ENCODE data around the gene RACK1.

The RACK1 gene

GRCh38 chr5:181258576-181258975, 14.9 kb upstream of the RACK1 start:
- peaks cover 11% of the 10 kb centered on the region; the same call in 1 of the 2 replicates for H3K36me3 ChIP-seq (ENCODE audit: low read length)
- TF ChIP-seq EZH2phosphoT487 (conservative IDR thresholded peaks at IDR 0.05; ENCODE audit: low read length): no peak
- no peak for TF ChIP-seq CTCF (IDR thresholded peaks at IDR 0.05; ENCODE audit: insufficient read depth, low read length, poor library complexity, severe bottlenecking)
- H3K27me3 ChIP-seq (ENCODE audit: low read length): no peaks in the 10 kb centered on the region
- no peak overlapping the region for H2AFZ ChIP-seq (ENCODE audit: low read depth, low read length, severe bottlenecking)
- H3F3A ChIP-seq (ENCODE audit: insufficient read depth): peaks cover 29% of the 10 kb centered on the region
- peak overlapping the region; percentile 75 for H3K4me2 ChIP-seq (ENCODE audit: low read depth, low read length, poor library complexity, severe bottlenecking)
- no peaks in the 10 kb centered on the region for H3K9me2 ChIP-seq (replicated peaks; ENCODE audit: insufficient read depth, low read length)
- no peaks in the 10 kb centered on the region for H3K9me3 ChIP-seq (ENCODE audit: insufficient read depth, low read length)
- peaks cover 76% of the 10 kb centered on the region for H3K79me2 ChIP-seq (ENCODE audit: insufficient read depth, low read length)
- H4K20me1 ChIP-seq (ENCODE audit: low read depth, low read length): no peaks in the 10 kb centered on the region
- peak overlapping the region; percentile 100 for H3K9ac ChIP-seq (ENCODE audit: low read length)
- H3K27ac ChIP-seq (ENCODE audit: low read depth, low read length): no peak overlapping the region; the same call in 1 of the 2 replicates
- H3K4me3 ChIP-seq (ENCODE audit: insufficient read depth, low read length, poor library complexity, severe bottlenecking): peak overlapping the region; percentile 96

GRCh38 chr5:181255836-181256578, 12.3 kb upstream of the RACK1 start:
- Histone ChIP-seq H3K27ac (ENCODE audit: low read depth, low read length) (no peak overlapping the region), H3K36me3 (ENCODE audit: low read length) (peaks cover 11% of the 10 kb centered on the region; the same call in 1 of the 2 replicates), H3K9ac (ENCODE audit: low read length) (no peak overlapping the region), H4K20me1 (ENCODE audit: low read depth, low read length) (no peaks in the 10 kb centered on the region), H3K4me2 (ENCODE audit: low read depth, low read length, poor library complexity, severe bottlenecking) (peak overlapping the region; percentile 34), H3K79me2 (ENCODE audit: insufficient read depth, low read length) (peaks cover 86% of the 10 kb centered on the region), H3K4me3 (ENCODE audit: insufficient read depth, low read length, poor library complexity, severe bottlenecking) (no peak overlapping the region), H2AFZ (ENCODE audit: low read depth, low read length, severe bottlenecking) (no peak overlapping the region), H3F3A (ENCODE audit: insufficient read depth) (peaks cover 36% of the 10 kb centered on the region), H3K27me3 (ENCODE audit: low read length) (no peaks in the 10 kb centered on the region), H3K9me3 (ENCODE audit: insufficient read depth, low read length) (no peaks in the 10 kb centered on the region), H3K9me2 (replicated peaks; ENCODE audit: insufficient read depth, low read length) (no peaks in the 10 kb centered on the region)
- TF ChIP-seq CTCF (IDR thresholded peaks at IDR 0.05; ENCODE audit: insufficient read depth, low read length, poor library complexity, severe bottlenecking): no peak
- TF ChIP-seq EZH2phosphoT487 (conservative IDR thresholded peaks at IDR 0.05; ENCODE audit: low read length): no peak

- H3K36me3 ChIP-seq (ENCODE audit: low read length): peaks cover 11% of the 10 kb centered on the region; the same call in 1 of the 2 replicates
- no peak overlapping the region for H3K4me2 ChIP-seq (ENCODE audit: low read depth, low read length, poor library complexity, severe bottlenecking)
- H3K9ac ChIP-seq (ENCODE audit: low read length): no peak overlapping the region
Measured at GRCh38 chr5:181255276-181255675, 11.6 kb upstream of the RACK1 start.

More at GRCh38 chr5:181255276-181255675, 11.6 kb upstream of the RACK1 start:
- Histone ChIP-seq H3K9me3 (ENCODE audit: insufficient read depth, low read length) (no peaks in the 10 kb centered on the region), H3K27me3 (ENCODE audit: low read length) (no peaks in the 10 kb centered on the region), H3K79me2 (ENCODE audit: insufficient read depth, low read length) (peaks cover 88% of the 10 kb centered on the region), H2AFZ (ENCODE audit: low read depth, low read length, severe bottlenecking) (no peak overlapping the region), H3K9me2 (replicated peaks; ENCODE audit: insufficient read depth, low read length) (no peaks in the 10 kb centered on the region), H3F3A (ENCODE audit: insufficient read depth) (peaks cover 36% of the 10 kb centered on the region), H3K27ac (ENCODE audit: low read depth, low read length) (no peak overlapping the region), H4K20me1 (ENCODE audit: low read depth, low read length) (no peaks in the 10 kb centered on the region), H3K4me3 (ENCODE audit: insufficient read depth, low read length, poor library complexity, severe bottlenecking) (no peak overlapping the region)
- TF ChIP-seq EZH2phosphoT487 (conservative IDR thresholded peaks at IDR 0.05; ENCODE audit: low read length) (no peak), CTCF (IDR thresholded peaks at IDR 0.05; ENCODE audit: insufficient read depth, low read length, poor library complexity, severe bottlenecking) (no peak)
